ENCODE results near the gene GRIK2.

GRIK2 gene

GRCh38 chr6:101650402-101651100 lies 257.0 kb downstream of the GRIK2 start:
- no peak for DNase-seq

- no peak for DNase-seq
These were observed 258.6 kb downstream of the GRIK2 start for GRCh38 chr6:101652079-101652478.

GRCh38 chr6:101655109-101655508 lies 261.6 kb downstream of the GRIK2 start:
- no peak for DNase-seq

GRCh38 chr6:101662111-101662897 lies 268.8 kb downstream of the GRIK2 start:
- DNase-seq: no peak

GRCh38 chr6:101663100-101663499 lies 269.6 kb downstream of the GRIK2 start:
- DNase-seq: no peak

GRCh38 chr6:101666256-101666655 lies 272.7 kb downstream of the GRIK2 start:
- DNase-seq: no peak

GRCh38 chr6:101668496-101669030 lies 275.1 kb downstream of the GRIK2 start:
- DNase-seq: no peak

- DNase-seq: no peak
These were observed 282.7 kb downstream of the GRIK2 start for GRCh38 chr6:101676187-101676586.

- DNase-seq: no peak
These were observed 289.4 kb downstream of the GRIK2 start for GRCh38 chr6:101682937-101683336.

- no peak for DNase-seq
These were observed 290.4 kb downstream of the GRIK2 start for GRCh38 chr6:101683884-101684283.

- no peak for DNase-seq
These were observed 293.1 kb downstream of the GRIK2 start for GRCh38 chr6:101686653-101687052.

GRCh38 chr6:101689156-101689555 lies 295.6 kb downstream of the GRIK2 start:
- DNase-seq: no peak

- no peak for DNase-seq
These were observed 296.2 kb downstream of the GRIK2 start for GRCh38 chr6:101689695-101690094.

- no peak for DNase-seq
These were observed 307.1 kb downstream of the GRIK2 start for GRCh38 chr6:101700655-101701054.

- no peak for DNase-seq
These were observed 309.8 kb downstream of the GRIK2 start for GRCh38 chr6:101703311-101703710.

- DNase-seq: no peak
These were observed 312.4 kb downstream of the GRIK2 start for GRCh38 chr6:101705866-101706265.

GRCh38 chr6:101706576-101706975 lies 313.1 kb downstream of the GRIK2 start:
- no peak for DNase-seq

GRCh38 chr6:101711518-101711917 lies 318.0 kb downstream of the GRIK2 start:
- DNase-seq: no peak

- no peak for DNase-seq
These were observed 322.9 kb downstream of the GRIK2 start for GRCh38 chr6:101716387-101716786.

- DNase-seq: no peak
These were observed 323.3 kb downstream of the GRIK2 start for GRCh38 chr6:101716810-101717209.

GRCh38 chr6:101719521-101719920 lies 326.0 kb downstream of the GRIK2 start:
- DNase-seq: no peak

GRCh38 chr6:101722471-101722870 lies 329.0 kb downstream of the GRIK2 start:
- DNase-seq: no peak

- no peak for DNase-seq
These were observed 329.6 kb downstream of the GRIK2 start for GRCh38 chr6:101722991-101723579.

- DNase-seq: no peak
These were observed 334.9 kb downstream of the GRIK2 start for GRCh38 chr6:101728388-101728787.
